ENCODE data around the gene SIDT2. TPM values are rescaled to one million over a fixed set of nuclear protein-coding genes. Genes with fewer than 3 reads are reported as not detected.

SIDT2 gene
- total RNA-seq, 1 donor from 2014 or later = 23.6 TPM

GRCh38 chr11:117171404-117172061, 7.0 kb upstream of the SIDT2 start:
- H3K36me3 Mint-ChIP-seq (ENCODE audit: unreplicated experiment) = no peaks in the 10 kb centered on the region
- no peaks in the 10 kb centered on the region for H3K9me3 Mint-ChIP-seq (ENCODE audit: unreplicated experiment)
- H3K4me3 Mint-ChIP-seq (ENCODE audit: unreplicated experiment) = no peak overlapping the region
- peaks cover 2% of the 10 kb centered on the region for H3K27me3 Mint-ChIP-seq (ENCODE audit: unreplicated experiment)
- DNase-seq = no peak
- TF ChIP-seq CTCF (IDR thresholded peaks at IDR 0.05; ENCODE audit: partially characterized antibody, unreplicated experiment) = no peak
- H3K27ac Mint-ChIP-seq (ENCODE audit: unreplicated experiment) = no peak overlapping the region
- H3K4me1 Mint-ChIP-seq (ENCODE audit: low read depth, unreplicated experiment) = peaks cover 7% of the 10 kb centered on the region

DNA sequence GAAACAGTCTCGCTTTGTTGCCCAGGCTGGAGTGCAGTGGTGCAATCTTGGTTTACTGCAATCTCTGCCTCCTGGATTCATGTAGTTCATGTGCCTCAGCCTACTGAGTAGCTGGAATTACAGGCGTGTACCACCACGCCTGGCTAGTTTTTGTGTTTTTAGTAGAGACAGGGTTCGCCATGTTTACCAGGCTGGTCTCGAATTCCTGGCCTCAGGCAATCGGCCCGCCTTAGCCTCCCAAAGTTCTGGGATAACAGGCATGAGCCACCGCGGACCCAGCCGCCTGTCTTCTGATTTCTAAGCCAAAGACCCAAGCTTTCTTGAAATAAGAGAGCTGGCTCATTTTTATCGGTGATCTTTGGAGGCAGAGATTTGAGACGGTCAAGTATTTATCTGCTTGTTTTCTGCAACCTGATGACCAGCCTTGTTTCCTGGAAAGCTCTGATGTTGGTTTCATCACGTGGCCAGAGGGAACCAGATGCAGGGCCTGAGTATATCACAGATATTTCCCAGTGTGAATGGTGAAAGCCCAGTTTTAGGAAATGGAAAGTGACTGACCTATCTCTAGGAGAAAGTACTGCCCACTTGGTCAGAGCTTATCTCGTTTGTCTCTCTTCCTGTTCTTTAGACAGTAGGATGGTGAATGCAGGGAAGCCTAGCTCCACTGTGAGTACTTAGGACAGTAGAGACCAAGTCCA, 5.7 kb upstream of the SIDT2 start:
- Mint-ChIP-seq H3K9me3 (ENCODE audit: unreplicated experiment) (no peaks in the 10 kb centered on the region), H3K4me3 (ENCODE audit: unreplicated experiment) (no peak overlapping the region), H3K4me1 (ENCODE audit: low read depth, unreplicated experiment) (peaks cover 7% of the 10 kb centered on the region), H3K36me3 (ENCODE audit: unreplicated experiment) (no peaks in the 10 kb centered on the region), H3K27me3 (ENCODE audit: unreplicated experiment) (no peaks in the 10 kb centered on the region), H3K27ac (ENCODE audit: unreplicated experiment) (no peak overlapping the region)
- no peak for TF ChIP-seq CTCF (IDR thresholded peaks at IDR 0.05; ENCODE audit: partially characterized antibody, unreplicated experiment)
- DNase-seq = no peak

- no peak overlapping the region for H3K4me3 Mint-ChIP-seq (ENCODE audit: unreplicated experiment)
- no peak for DNase-seq
- no peak overlapping the region for H3K27ac Mint-ChIP-seq (ENCODE audit: unreplicated experiment)
- H3K9me3 Mint-ChIP-seq (ENCODE audit: unreplicated experiment) = no peaks in the 10 kb centered on the region
- H3K27me3 Mint-ChIP-seq (ENCODE audit: unreplicated experiment) = peaks cover under 1% of the 10 kb centered on the region
- no peak for TF ChIP-seq CTCF (IDR thresholded peaks at IDR 0.05; ENCODE audit: partially characterized antibody, unreplicated experiment)
- peaks cover 14% of the 10 kb centered on the region for H3K4me1 Mint-ChIP-seq (ENCODE audit: low read depth, unreplicated experiment)
- H3K36me3 Mint-ChIP-seq (ENCODE audit: unreplicated experiment) = no peaks in the 10 kb centered on the region
Observed at GRCh38 chr11:117175104-117175503, 3.4 kb upstream of the SIDT2 start.

DNA sequence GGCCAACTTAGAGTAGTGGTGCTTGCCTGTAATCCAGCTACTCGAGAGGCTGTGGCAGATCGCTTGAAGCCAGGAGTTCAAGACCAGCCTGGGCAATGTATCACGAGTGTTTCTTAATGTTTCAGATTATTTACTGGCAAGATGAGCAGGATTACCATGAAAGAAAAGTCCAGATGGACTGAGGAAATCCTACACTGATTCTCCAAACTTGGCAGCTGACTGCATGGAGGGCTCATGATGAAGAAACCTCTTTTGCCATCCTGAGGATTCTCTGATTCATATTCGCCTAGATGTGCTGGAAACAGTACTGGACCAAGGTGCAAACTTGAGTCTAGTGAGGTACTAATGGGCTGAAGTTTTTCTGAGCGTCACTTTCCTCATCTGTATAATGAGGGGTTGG, 2.8 kb upstream of the SIDT2 start:
- H3K9me3 Mint-ChIP-seq (ENCODE audit: unreplicated experiment) = no peaks in the 10 kb centered on the region
- peaks cover 14% of the 10 kb centered on the region for H3K4me1 Mint-ChIP-seq (ENCODE audit: low read depth, unreplicated experiment)
- H3K27me3 Mint-ChIP-seq (ENCODE audit: unreplicated experiment) = peaks cover 3% of the 10 kb centered on the region
- no peak overlapping the region for H3K4me3 Mint-ChIP-seq (ENCODE audit: unreplicated experiment)
- no peak for TF ChIP-seq CTCF (IDR thresholded peaks at IDR 0.05; ENCODE audit: partially characterized antibody, unreplicated experiment)
- no peaks in the 10 kb centered on the region for H3K36me3 Mint-ChIP-seq (ENCODE audit: unreplicated experiment)
- no peak for DNase-seq
- no peak overlapping the region for H3K27ac Mint-ChIP-seq (ENCODE audit: unreplicated experiment)

GRCh38 chr11:117176186-117176585, 2.4 kb upstream of the SIDT2 start:
- Mint-ChIP-seq H3K4me1 (ENCODE audit: low read depth, unreplicated experiment) (peaks cover 18% of the 10 kb centered on the region), H3K27me3 (ENCODE audit: unreplicated experiment) (peaks cover 5% of the 10 kb centered on the region), H3K4me3 (ENCODE audit: unreplicated experiment) (no peak overlapping the region), H3K27ac (ENCODE audit: unreplicated experiment) (no peak overlapping the region), H3K9me3 (ENCODE audit: unreplicated experiment) (no peaks in the 10 kb centered on the region), H3K36me3 (ENCODE audit: unreplicated experiment) (no peaks in the 10 kb centered on the region)
- no peak for TF ChIP-seq CTCF (IDR thresholded peaks at IDR 0.05; ENCODE audit: partially characterized antibody, unreplicated experiment)
- DNase-seq = no peak
